Body of pancreas (tissue), 4 donors: ENCODE measurements around the gene DTX1. TPM values are rescaled to one million over a fixed set of nuclear protein-coding genes. Genes with fewer than 3 reads are reported as not detected.

Experiments used
- ATAC-seq: fragments of 150-250 bp; one replicate; pipeline ENCODE4 v1.9.1; 2016
- DNase-seq, 4 donors: peaks; one replicate each; pipeline ENCODE4 v3.0.0-alpha.2; 2019
- H3K27ac ChIP-seq, 4 donors: fragments of 200-600 bp; sonication (generic); 1 replicate in 3 of 4; 2 replicates in 1 of 4; pipeline versions ENCODE4 v1.5.1 to v1.6.1; 2016 to 2019; ENCODE audit warnings: mild to moderate bottlenecking in 1 of 4, mixed read lengths in 1 of 4, moderate library complexity in 1 of 4
- H3K27me3 ChIP-seq, 2 donors: fragments of 200-600 bp; sonication (generic); one replicate each; pipeline ENCODE4 v1.6.0; 2016; ENCODE audit warnings: mild to moderate bottlenecking in 1 of 2
- H3K36me3 ChIP-seq, 2 donors: fragments of 200-600 bp; sonication (generic); replicated peaks in 1 of 2; 2 replicates each; pipeline ENCODE4 v1.5.1; 2016; ENCODE audit warnings: low read depth in 2 of 2; ENCODE audit not compliant: insufficient read depth in 1 of 2
- H3K4me1 ChIP-seq: fragments of 200-600 bp; sonication (generic); one replicate; pipeline ENCODE4 v1.6.0; 2016
- H3K4me3 ChIP-seq, 2 donors: fragments of 200-600 bp; sonication (generic); 1 replicate in 1 of 2; 2 replicates in 1 of 2; pipeline ENCODE4 v1.5.1; 2016 to 2019
- H3K9me3 ChIP-seq, 3 donors: fragments of 200-600 bp; sonication (generic); 1 replicate in 2 of 3; 2 replicates in 1 of 3; pipeline ENCODE4 v1.5.1; 2016
- CTCF ChIP-seq, 7 experiments: fragments of 450-650 bp in 4 of 7; fragments of 200-600 bp in 3 of 7; sonication (generic) in 3 of 7; IDR thresholded peaks; one replicate each; pipeline ENCODE4 v1.5.1; 2016 to 2019; ENCODE audit warnings: antibody characterized with exemption in 7 of 7
- POLR2A ChIP-seq, 3 donors: fragments of 450-650 bp; IDR thresholded peaks; one replicate each; pipeline ENCODE4 v1.6.1; 2016; ENCODE audit warnings: antibody characterized with exemption in 3 of 3, mild to moderate bottlenecking in 2 of 3
- WGBS, 2 donors: methylation state at CpG; one replicate each; pipeline ENCODE4 v1.1.5; 2017; 5-methylcytosine and 5-hydroxymethylcytosine counted together
- intact Hi-C: fragments of 100-400 bp; cut with DNase I; formaldehyde crosslinking; loops from one replicate; pipeline ENCODE4 v1.15.1; 2023
- total RNA-seq, 2 donors: library from RNA; depleted of rRNA; stranded (reverse); fragments of >200 nt; gene quantifications; one replicate each; pipeline ENCODE4 v1.1.0, GENCODE V29; 2016

The DTX1 gene
- total RNA-seq, 2 donors from 2014 or later: 11.9 to 17.5 TPM

DNA sequence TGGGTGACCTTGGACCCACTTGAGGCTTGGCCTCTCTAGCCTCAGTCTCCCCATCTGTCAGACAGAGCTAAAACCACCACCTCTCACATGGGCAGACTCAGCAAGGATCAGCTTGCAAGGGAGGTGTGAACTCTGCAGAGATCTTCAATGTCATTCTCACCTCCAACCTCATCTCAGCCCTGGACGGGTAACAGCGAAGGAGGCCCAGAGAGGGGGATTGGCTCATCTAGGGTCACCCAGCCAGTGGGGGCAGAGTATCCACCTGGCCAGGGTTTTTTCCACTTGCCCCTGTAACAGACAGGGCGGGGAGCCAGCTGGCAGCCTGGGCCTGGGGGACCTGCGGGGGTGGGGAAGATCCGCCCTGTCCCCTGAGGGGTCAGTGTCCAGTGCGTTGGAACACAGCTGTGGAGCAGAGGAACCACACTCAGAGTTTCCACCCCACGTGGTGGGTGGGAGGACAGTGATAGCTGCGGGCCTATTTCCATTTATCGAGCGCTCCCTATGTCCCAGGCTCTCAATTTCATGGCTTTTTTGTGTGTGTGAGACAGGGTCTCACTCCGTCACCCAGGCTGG, 27.4 kb downstream of the DTX1 start:
- Histone ChIP-seq H3K9me3 (no peaks in the 10 kb centered on the region), H3K4me1 (peaks cover 15% of the 10 kb centered on the region), H3K36me3 (no peaks in the 10 kb centered on the region), H3K27ac (no peak overlapping the region), H3K4me3 (no peak overlapping the region), H3K27me3 (no peaks in the 10 kb centered on the region)
- no peak for TF ChIP-seq POLR2A (IDR thresholded peaks at IDR 0.05)
- no peak for TF ChIP-seq CTCF (IDR thresholded peaks at IDR 0.05)
- intact Hi-C loops: no loop called here
- DNase-seq (peak in 2 of 4 donors; percentile 28 to 33), ATAC-seq (no peak)
- 84 to 92% methylated on average over 9 to 11 of the region's 11 CpGs for WGBS, 2 donors

DNA sequence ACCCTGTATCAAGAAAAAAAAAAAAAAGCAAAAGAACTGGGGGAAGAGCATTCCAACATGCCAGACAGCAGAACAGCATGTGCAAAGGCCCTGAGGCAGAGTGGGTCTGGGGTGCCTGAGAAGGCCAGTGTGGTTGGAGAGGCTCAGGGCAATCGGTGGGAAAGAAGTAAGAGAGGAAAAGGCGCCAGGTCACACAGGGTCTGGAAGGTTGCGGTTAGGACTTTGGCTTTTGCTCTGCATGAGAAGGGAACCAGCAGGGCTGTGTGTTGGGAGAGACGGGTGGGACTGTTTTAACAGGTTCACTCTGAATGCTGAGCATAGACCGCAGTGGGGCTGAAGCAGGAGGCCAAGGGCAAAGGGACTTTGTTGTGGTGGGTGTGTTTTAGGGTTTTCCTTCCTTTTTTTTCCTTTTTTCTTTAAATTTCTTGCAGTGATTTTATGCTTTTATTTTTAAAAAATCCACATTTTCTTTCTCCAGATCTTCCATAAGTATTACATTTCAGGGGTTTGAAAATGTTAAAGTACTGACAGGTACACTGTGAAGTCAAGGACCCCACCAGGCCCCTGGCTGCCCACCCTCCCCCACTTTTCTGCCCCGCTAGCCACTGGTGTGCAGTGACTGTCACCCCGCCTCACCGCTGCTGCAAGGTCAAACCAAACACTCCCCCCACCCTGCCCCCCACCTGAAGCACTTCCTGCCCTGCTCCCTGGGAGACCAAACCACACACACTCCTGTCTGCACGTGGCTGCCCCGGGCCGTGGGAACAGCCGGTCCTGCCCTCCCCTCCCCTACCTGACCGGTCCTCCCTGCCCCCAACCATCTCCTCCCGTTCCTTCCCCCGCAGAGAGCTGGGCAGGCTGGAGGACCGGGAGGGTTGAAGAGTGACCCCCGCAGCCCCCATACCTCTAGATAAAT, 30.0 kb downstream of the DTX1 start:
- DNase-seq (peak; percentile 49 to 76 (median 74)), ATAC-seq (peak; percentile 87)
- Histone ChIP-seq H3K27ac (peak overlapping the region in 3 of 4 donors; percentile 40 to 71 (median 65)), H3K9me3 (no peaks in the 10 kb centered on the region), H3K27me3 (no peaks in the 10 kb centered on the region), H3K36me3 (no peaks in the 10 kb centered on the region), H3K4me1 (peaks cover 15% of the 10 kb centered on the region), H3K4me3 (no peak overlapping the region)
- no peak for TF ChIP-seq POLR2A (IDR thresholded peaks at IDR 0.05)
- TF ChIP-seq CTCF (IDR thresholded peaks at IDR 0.05): no peak
- intact Hi-C loops: no loop called here
- 26 to 35% methylated on average over 16 to 17 of the region's 17 CpGs for WGBS, 2 donors

- Histone ChIP-seq H3K4me3 (no peak overlapping the region), H3K27ac (peak overlapping the region in 3 of 4 donors; percentile 40 to 71 (median 65)), H3K4me1 (peaks cover 15% of the 10 kb centered on the region), H3K9me3 (no peaks in the 10 kb centered on the region), H3K27me3 (no peaks in the 10 kb centered on the region), H3K36me3 (no peaks in the 10 kb centered on the region)
- no peak for DNase-seq
- WGBS, 2 donors: 50 to 57% methylated on average over 5 of the region's 5 CpGs
- ATAC-seq: no peak
- TF ChIP-seq POLR2A (IDR thresholded peaks at IDR 0.05): no peak
- TF ChIP-seq CTCF (IDR thresholded peaks at IDR 0.05): no peak
- intact Hi-C loops: no loop called here
Observed at GRCh38 chr12:113087193-113087592, 30.7 kb downstream of the DTX1 start.

GRCh38 chr12:113088037-113088436, 31.5 kb downstream of the DTX1 start:
- WGBS, 2 donors: 81 to 83% methylated on average over 3 of the region's 3 CpGs
- ATAC-seq (no peak), DNase-seq (no peak)
- H3K4me3 ChIP-seq: no peak overlapping the region
- no peaks in the 10 kb centered on the region for H3K36me3 ChIP-seq
- no peaks in the 10 kb centered on the region for H3K9me3 ChIP-seq
- TF ChIP-seq POLR2A (IDR thresholded peaks at IDR 0.05) (no peak), CTCF (IDR thresholded peaks at IDR 0.05) (no peak)
- H3K27ac ChIP-seq: peak overlapping the region in 1 of 4 donors; percentile 71
- H3K27me3 ChIP-seq: no peaks in the 10 kb centered on the region
- intact Hi-C loops: no loop called here
- H3K4me1 ChIP-seq: peaks cover 15% of the 10 kb centered on the region
